ENCODE data around the gene SAP130. TPM values are rescaled to one million over a fixed set of nuclear protein-coding genes. Genes with fewer than 3 reads are reported as not detected.

Gene SAP130
- total RNA-seq, 1 donor from 2014 or later = 19.8 TPM

GRCh38 chr2:127954857-127955256, 73.0 kb downstream of the SAP130 start:
- Histone ChIP-seq H3K4me3 (no peak overlapping the region), H3F3A (ENCODE audit: low read depth) (peaks cover 3% of the 10 kb centered on the region), H3K36me3 (peaks cover 6% of the 10 kb centered on the region), H3K79me2 (ENCODE audit: low read depth) (no peaks in the 10 kb centered on the region), H3K4me1 (no peaks in the 10 kb centered on the region), H3K27ac (no peak overlapping the region), H2AFZ (replicated peaks) (no peak overlapping the region), H4K20me1 (ENCODE audit: low read depth) (peaks cover 9% of the 10 kb centered on the region), H3K4me2 (no peak overlapping the region), H3K9ac (no peak overlapping the region), H3K9me3 (ENCODE audit: low read depth) (no peaks in the 10 kb centered on the region), H3K27me3 (no peaks in the 10 kb centered on the region)
- peaks cover 29% of the 10 kb centered on the region for H3K36me3 Mint-ChIP-seq
- no peak for DNase-seq (ENCODE audit: low spot score)
- no peak overlapping the region for H3K27ac Mint-ChIP-seq
- H3K4me1 Mint-ChIP-seq = no peaks in the 10 kb centered on the region
- H3K27me3 Mint-ChIP-seq (ENCODE audit: insufficient read depth, low read depth) = no peaks in the 10 kb centered on the region
- H3K4me3 Mint-ChIP-seq = no peak overlapping the region
- no peak for TF ChIP-seq EZH2 (IDR thresholded peaks at IDR 0.05)
- no peak for TF ChIP-seq CTCF (IDR thresholded peaks at IDR 0.05)
- TF ChIP-seq EZH2phosphoT487 (IDR thresholded peaks at IDR 0.05) = no peak
- H3K9me3 Mint-ChIP-seq = no peaks in the 10 kb centered on the region

- TF ChIP-seq CTCF (IDR thresholded peaks at IDR 0.05) (no peak), EZH2 (IDR thresholded peaks at IDR 0.05) (no peak), EZH2phosphoT487 (IDR thresholded peaks at IDR 0.05) (no peak)
- Mint-ChIP-seq H3K36me3 (peaks cover 28% of the 10 kb centered on the region), H3K27ac (no peak overlapping the region), H3K9me3 (no peaks in the 10 kb centered on the region), H3K4me3 (no peak overlapping the region), H3K4me1 (no peaks in the 10 kb centered on the region), H3K27me3 (ENCODE audit: insufficient read depth, low read depth) (no peaks in the 10 kb centered on the region)
- Histone ChIP-seq H3K4me1 (no peaks in the 10 kb centered on the region), H3K9ac (no peak overlapping the region), H3K27ac (no peak overlapping the region), H3K4me2 (no peak overlapping the region), H3K79me2 (ENCODE audit: low read depth) (no peaks in the 10 kb centered on the region), H3K36me3 (peaks cover 16% of the 10 kb centered on the region), H3K4me3 (no peak overlapping the region), H3K9me3 (ENCODE audit: low read depth) (no peaks in the 10 kb centered on the region), H2AFZ (replicated peaks) (no peak overlapping the region), H3K27me3 (no peaks in the 10 kb centered on the region), H3F3A (ENCODE audit: low read depth) (no peaks in the 10 kb centered on the region), H4K20me1 (ENCODE audit: low read depth) (peaks cover 4% of the 10 kb centered on the region)
- no peak for DNase-seq (ENCODE audit: low spot score)
These were observed 74.0 kb downstream of the SAP130 start for GRCh38 chr2:127953849-127954248.

GRCh38 chr2:127953128-127953718, 74.6 kb downstream of the SAP130 start:
- Histone ChIP-seq H3K36me3 (peaks cover 20% of the 10 kb centered on the region), H3K27me3 (no peaks in the 10 kb centered on the region), H3K4me2 (no peak overlapping the region), H3K4me3 (no peak overlapping the region), H3K27ac (no peak overlapping the region), H3F3A (ENCODE audit: low read depth) (no peaks in the 10 kb centered on the region), H3K9me3 (ENCODE audit: low read depth) (no peaks in the 10 kb centered on the region), H3K79me2 (ENCODE audit: low read depth) (no peaks in the 10 kb centered on the region), H3K4me1 (no peaks in the 10 kb centered on the region), H3K9ac (no peak overlapping the region), H2AFZ (replicated peaks) (no peak overlapping the region), H4K20me1 (ENCODE audit: low read depth) (peaks cover 4% of the 10 kb centered on the region)
- Mint-ChIP-seq H3K9me3 (no peaks in the 10 kb centered on the region), H3K27me3 (ENCODE audit: insufficient read depth, low read depth) (no peaks in the 10 kb centered on the region), H3K4me1 (no peaks in the 10 kb centered on the region), H3K4me3 (no peak overlapping the region), H3K27ac (no peak overlapping the region), H3K36me3 (peaks cover 26% of the 10 kb centered on the region)
- TF ChIP-seq EZH2phosphoT487 (IDR thresholded peaks at IDR 0.05) (no peak), CTCF (IDR thresholded peaks at IDR 0.05) (no peak), EZH2 (IDR thresholded peaks at IDR 0.05) (no peak)
- no peak for DNase-seq (ENCODE audit: low spot score)
